H1 (cell line): Measurements from ENCODE around the gene FNDC1.

Source experiments
- POLR2AphosphoS5 ChIP-seq: IDR thresholded peaks from 2 replicates; pipeline ENCODE4 v1.6.1; 2011; ENCODE audit warnings: low read depth, low read length
- TAF1 ChIP-seq: IDR thresholded peaks from 2 replicates; pipeline ENCODE4 v1.6.1; 2011; ENCODE audit warnings: mild to moderate bottlenecking, low read depth, low read length

DNA sequence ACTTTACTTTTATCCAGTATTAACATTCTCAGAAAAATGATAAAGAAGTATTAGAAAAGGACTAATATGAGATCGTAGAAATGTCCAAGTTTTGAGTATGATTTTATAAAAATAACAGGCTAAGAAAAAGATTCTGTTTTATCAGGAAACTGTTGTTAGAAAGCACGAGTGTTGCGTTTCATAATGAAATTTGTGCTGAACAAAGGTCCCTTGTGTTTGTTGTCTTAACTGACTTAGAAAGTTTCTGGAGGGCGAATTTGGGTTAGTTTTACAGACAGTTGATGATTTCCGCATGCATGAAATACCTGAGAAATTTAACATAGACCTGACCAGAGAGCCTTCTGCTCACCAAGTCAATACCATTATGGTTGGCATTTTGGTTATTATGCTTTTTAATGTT lies 136.0 kb downstream of the FNDC1 start:
- TF ChIP-seq POLR2AphosphoS5 (no peak), TAF1 (no peak)
